Suppressor macrophage treated with lipopolysaccharide for 4 hours (primary cell): Measurements from ENCODE around the gene MAGEB2.
"Not testable (repeated sequence)": the region's sequence is repeated elsewhere in the genome, so short reads cannot be mapped to it uniquely, and the experiment has no call there.

Experiments
- DNase-seq: peaks from one replicate; pipeline ENCODE4 v3.0.0-alpha.2; 2020

Gene MAGEB2, protein sequence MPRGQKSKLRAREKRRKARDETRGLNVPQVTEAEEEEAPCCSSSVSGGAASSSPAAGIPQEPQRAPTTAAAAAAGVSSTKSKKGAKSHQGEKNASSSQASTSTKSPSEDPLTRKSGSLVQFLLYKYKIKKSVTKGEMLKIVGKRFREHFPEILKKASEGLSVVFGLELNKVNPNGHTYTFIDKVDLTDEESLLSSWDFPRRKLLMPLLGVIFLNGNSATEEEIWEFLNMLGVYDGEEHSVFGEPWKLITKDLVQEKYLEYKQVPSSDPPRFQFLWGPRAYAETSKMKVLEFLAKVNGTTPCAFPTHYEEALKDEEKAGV

GRCh38 chrX:30215357-30215843 is at the start of gene MAGEB2:
MAGEB2 (plus strand) TSS chrX:30215563; CDS start chrX:30218581, 3,018 bp downstream.
- no peak for DNase-seq

DNA sequence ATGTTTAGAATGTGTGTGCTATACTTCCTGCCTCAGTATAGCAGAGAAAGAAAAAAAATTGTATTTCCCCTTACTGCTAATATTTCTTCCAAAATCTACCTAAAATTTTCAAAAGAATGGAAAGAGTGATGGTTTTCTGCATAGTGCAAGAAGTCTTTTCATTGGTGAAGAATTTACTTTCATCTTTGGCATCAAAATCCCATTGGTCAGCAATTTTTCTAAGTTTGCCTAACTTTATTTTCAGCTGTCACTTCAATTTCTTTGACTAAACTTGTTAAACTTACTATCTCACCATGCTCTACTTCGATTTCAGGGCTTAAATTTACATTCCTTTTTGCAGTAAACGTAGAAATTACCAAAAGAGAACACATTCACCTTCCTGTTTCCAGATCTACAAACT is 44.5 kb upstream of the MAGEB2 start:
- no peak for DNase-seq

DNA sequence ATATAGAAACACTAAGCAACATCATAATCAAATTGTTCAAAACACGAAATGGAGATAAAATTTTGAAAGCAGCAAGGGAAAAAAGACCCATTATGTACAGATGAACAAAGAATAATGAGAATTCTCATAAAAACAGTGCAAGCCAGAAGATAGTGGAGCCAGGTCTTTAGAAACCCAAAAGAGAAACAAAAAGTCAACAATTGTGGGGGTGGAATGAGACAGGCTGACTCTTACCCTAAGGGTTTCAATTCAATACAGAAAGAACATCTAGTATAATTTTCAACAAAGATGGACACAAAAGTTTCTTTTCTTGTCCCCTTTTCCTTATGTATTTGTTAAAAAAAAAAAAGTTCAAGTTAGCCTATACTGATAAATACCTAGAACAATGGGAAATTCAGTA is 34.0 kb upstream of the MAGEB2 start:
- no peak for DNase-seq

DNA sequence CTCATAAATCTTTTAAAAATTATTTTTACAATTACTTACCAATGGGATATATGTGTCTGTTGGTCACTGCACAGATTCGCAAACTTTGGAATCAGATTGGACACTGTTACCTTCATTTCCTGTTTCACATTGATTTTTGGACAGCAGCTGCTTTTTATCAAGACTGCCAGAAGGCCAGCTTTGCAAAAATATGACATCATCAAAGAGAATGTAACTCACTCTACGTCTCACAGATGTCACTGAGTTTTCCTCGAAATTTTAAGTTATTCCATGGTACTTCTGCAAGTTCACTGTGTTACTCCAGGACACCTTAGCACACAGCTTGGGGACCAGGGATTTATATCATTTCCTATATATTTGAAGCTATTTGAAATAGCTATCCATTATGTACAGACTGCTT is 31.8 kb upstream of the MAGEB2 start:
- no peak for DNase-seq

GRCh38 chrX:30190426-30190825 is 24.9 kb upstream of the MAGEB2 start:
- DNase-seq: no peak

GRCh38 chrX:30193910-30194309 is 21.5 kb upstream of the MAGEB2 start:
- DNase-seq: not testable (repeated sequence)

DNA sequence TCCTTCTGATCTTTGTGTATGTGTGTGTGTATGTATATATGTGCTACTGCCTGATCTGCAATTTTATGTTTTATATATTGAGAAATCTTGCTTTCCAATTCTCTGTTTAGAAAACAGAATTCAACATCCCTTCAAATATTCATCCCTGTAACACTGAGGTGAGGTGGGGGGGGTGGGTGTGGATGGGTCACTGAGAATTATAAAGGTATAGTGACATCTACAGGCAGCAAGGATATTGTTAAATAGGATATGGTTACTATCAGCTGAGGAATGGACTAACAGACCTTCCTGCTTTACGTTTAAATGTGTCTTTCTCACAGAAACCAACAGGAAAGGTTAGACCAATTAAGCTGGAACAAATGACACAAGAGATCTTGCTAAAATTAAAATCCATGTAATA is 19.0 kb upstream of the MAGEB2 start:
- no peak for DNase-seq

DNA sequence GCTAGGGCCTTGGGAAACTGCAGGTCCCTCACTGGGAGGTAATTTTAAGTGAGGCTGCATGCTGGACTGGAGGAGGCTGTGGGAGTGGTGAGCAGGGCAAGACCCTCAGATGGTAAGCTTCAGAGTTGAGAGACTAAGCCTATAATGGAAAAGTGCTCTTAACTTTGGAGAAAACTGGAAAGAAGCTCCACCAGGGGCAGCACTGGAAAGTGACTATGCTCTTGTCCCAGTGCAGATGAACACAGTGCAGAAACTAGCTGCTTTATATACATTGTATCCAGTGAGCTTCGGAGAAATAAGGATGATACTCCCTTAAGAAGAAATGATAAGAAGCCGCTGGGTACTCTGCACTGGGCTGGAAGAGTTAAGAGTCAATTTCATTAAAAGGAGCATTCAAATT is 3.2 kb upstream of the MAGEB2 start:
- DNase-seq: no peak

DNA sequence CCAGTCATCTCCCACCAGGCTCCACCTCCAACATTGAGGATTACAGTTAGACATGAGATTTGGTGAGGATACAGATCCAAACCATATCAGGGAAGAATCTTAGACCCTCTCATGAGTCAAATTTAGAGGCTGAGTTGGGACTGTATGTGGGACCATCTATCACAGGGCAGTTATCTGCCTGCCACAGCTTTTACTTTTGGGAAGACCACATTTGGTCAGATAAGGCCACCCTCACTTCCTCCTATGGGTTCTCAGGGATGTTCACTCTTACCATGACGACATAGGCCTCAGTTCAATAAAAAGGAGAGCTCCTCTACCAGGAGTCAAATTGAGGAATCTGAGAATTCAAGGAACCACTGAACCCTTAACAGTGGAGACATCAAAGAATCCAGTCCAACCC is 2.1 kb downstream of the MAGEB2 start:
- DNase-seq: no peak

DNA sequence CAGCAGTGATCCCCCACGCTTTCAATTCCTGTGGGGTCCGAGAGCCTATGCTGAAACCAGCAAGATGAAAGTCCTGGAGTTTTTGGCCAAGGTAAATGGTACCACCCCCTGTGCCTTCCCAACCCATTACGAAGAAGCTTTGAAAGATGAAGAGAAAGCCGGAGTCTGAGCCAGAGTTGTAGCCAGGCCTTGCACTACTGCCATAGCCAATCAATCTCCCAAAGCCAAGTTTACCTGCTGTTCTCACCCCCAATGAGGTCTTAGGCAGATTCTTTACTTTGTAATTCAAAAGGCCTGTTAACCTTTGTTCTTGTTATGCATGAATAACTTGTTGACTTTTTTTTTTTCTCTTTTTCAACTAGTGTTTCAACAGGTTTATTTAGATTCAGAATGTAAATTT is 4.0 kb downstream of the MAGEB2 start:
- DNase-seq: no peak

DNA sequence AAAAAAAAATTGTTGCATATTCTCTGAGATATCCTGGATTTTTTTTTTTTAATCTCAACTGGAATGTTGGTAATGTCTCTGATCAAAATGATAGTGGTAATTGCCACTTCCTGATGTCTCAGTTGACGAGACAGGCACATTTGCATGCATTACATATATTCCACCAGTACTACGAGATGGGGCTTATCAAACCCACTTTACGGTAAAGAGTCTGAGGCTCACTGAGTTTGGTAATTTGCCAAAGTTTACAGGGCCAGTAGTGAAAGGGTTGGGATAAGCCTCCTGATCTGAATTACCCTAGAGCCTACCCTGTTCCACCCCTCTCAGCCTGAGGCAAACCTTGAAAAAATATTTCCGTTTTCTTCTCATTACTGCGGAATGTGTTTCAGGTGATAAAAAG is 5.3 kb downstream of the MAGEB2 start:
- no peak for DNase-seq

DNA sequence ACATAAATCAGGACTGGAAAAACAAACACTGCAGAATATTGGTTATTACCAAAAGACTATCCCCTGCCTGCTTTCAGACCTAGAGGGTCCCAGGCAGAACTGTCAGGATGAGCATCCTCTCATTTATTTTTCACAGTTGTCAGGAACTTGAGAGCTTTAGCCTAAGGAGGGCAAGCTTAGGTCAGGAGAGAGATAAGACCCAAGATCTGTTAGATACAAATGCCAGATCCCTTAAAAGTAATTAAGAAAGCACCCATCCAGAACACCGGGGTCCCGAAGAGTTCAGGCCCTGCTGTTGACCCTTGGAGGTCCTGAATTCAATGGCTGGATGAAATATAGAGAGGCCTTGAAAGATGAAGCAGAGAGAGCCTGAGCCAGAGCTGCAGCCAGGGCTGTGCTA is 9.2 kb downstream of the MAGEB2 start:
- no peak for DNase-seq

DNA sequence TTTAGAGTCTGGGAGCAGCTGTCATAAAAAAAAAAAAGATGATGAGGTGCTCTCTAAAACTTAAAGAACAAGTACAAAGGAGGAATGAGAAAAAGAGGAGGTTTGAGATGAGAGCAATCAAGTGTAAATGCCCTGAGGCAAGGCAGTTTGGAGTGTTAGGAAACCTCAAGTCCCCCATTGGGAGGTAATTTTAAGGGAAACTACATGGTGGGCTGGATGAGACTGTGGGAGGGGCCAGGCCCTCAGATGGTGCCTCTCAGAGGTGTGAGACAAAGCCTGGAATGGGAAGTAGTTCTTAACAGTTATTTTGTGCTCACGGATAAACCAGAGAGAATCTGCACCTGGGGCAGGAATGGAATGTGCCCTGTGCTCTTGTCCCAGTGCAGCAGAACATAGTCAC is 13.2 kb downstream of the MAGEB2 start:
- no peak for DNase-seq

- DNase-seq: no peak
Measured at GRCh38 chrX:30230395-30230794, 15.0 kb downstream of the MAGEB2 start, which contains the start of gene MAGEB3. MAGEB3 (plus strand) TSS chrX:30230657; CDS start chrX:30235925, 5,268 bp downstream.

DNA sequence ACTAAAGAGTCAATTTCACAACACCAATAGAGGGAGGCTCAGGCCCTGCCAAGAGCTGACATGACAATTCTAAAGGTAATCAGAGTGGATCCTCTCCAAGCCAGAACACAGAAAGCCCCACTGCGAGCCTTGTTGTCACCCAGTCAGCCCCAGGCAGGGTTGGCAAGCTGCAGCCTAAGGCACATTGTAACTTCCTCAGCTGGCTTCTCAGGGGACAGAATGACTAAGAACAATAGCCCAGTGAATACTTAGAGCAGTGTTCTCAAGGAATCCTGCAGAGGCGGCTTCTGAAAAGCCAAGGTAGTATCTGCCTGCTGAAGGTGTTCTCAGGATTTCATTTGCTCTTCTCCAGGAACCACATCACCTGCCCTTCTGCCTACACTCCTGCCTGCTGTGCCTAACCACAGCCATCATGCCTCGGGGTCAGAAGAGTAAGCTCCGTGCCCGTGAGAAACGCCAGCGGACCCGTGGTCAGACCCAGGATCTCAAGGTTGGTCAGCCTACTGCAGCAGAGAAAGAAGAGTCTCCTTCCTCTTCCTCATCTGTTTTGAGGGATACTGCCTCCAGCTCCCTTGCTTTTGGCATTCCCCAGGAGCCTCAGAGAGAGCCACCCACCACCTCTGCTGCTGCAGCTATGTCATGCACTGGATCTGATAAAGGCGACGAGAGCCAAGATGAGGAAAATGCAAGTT is 26.5 kb downstream of the MAGEB2 start, which contains the start of gene MAGEB4:
MAGEB4 (plus strand) TSS at position 277 of the 692 bp plus-strand sequence; CDS start at position 413, 136 bp downstream.
- DNase-seq: no peak

- DNase-seq: no peak
Measured at GRCh38 chrX:30246769-30247489, 31.6 kb downstream of the MAGEB2 start, which contains the start of gene MAGEB1. MAGEB1 (plus strand) TSS chrX:30247146; CDS start chrX:30250494, 3,348 bp downstream.

DNA sequence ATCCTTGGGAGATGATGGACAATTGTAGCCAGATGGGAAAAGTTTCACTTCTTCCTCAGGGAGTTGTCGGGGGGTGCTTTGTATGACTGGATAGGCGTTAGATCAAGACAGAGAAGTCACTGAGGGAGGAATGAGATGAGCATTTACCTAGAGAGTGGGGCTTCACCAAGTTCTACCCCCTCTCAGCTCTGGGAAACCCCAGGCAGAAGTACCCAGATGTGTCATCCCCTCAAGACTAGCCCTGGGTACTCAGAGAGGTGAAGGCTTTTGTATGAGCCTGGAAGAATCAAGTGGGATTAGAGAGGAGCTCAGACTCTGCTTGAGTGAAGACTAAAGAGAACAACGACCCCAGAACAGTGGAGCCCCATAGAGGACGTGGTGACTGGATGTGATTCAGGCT is 33.5 kb downstream of the MAGEB2 start:
- DNase-seq: no peak

DNA sequence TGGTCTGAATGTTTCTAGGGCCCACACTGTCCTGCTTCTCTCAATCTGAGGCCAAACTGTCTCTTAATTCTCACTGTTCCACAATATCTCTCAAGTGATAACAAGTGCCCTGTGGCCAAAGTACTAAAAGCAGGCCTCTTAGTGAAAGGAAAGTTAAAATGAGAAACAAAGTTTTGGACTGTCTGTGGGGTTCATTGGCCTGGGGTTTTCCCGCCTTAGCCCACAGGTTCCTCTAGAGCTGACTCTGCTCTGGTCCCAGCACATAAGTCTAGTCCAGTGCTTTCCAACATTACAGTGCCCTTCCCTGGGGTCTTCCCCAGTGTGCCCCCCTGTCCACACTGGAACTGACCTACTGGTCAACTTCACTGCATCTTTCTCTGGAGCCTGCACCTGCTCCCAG is 37.9 kb downstream of the MAGEB2 start:
- DNase-seq: no peak

- no peak for DNase-seq
Measured at GRCh38 chrX:30259927-30260326, 44.6 kb downstream of the MAGEB2 start.

- no peak for DNase-seq
Measured at GRCh38 chrX:30261012-30261411, 45.6 kb downstream of the MAGEB2 start.

DNA sequence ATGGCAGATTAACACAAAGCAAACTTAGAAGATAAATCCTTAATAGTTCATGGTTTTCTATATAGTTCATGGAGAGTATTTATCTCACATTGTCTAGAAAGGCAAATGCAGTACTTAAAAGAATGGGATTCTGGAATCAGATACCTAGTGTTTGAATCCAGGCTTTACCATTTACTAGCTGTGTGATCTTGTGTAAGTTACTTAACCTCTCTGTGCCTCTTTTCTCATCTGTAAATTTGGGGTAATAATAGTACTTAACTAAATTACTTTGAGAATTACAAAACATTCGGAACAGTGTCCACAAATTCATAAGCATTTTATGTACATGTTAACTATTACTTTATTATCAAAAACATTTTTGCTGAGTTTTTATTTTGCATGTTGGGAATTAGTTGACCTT is 47.4 kb downstream of the MAGEB2 start:
- DNase-seq: no peak
